ENCODE data around the gene ATP8A2. TPM values are rescaled to one million over a fixed set of nuclear protein-coding genes. Genes with fewer than 3 reads are reported as not detected.

Gene ATP8A2
- total and polyA plus RNA-seq, 10 of the 15 experiments (the other 5 are each of a cell fraction or from before 2014, with no cell fraction given), result 0.01 to 0.04 (median 0.04) TPM; not detected in 7

DNA sequence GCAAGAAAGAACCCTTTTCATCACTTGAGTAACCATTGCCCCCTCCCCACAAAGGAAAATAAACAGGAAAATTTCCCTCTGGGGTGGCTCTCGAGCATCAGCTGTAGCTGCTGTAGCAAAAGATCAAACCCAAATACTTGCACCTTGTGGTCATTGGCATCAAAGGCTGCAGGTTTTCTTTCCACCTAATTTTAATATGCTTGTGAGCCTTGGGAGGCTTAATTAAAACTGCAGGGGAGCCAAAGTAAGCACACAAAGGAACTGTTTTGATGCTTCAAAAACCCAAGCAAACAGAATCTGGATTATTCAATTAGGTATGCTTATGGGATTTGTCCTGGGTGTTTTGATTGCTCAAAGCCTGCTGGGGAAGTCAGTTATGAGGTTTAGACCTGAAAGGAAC lies 560.6 kb downstream of the ATP8A2 start:
- no peak for TF ChIP-seq CBX3 (IDR thresholded peaks at IDR 0.05; ENCODE audit: borderline replicate concordance, low read depth)
- TF ChIP-seq, protein P1, sequence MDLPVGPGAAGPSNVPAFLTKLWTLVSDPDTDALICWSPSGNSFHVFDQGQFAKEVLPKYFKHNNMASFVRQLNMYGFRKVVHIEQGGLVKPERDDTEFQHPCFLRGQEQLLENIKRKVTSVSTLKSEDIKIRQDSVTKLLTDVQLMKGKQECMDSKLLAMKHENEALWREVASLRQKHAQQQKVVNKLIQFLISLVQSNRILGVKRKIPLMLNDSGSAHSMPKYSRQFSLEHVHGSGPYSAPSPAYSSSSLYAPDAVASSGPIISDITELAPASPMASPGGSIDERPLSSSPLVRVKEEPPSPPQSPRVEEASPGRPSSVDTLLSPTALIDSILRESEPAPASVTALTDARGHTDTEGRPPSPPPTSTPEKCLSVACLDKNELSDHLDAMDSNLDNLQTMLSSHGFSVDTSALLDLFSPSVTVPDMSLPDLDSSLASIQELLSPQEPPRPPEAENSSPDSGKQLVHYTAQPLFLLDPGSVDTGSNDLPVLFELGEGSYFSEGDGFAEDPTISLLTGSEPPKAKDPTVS (IDR thresholded peaks at IDR 0.05; ENCODE audit: low read depth, low read length), result no peak
- TF ChIP-seq CHD1 (IDR thresholded peaks at IDR 0.05; ENCODE audit: low read depth, low read length), result no peak
- TF ChIP-seq, protein P2, sequence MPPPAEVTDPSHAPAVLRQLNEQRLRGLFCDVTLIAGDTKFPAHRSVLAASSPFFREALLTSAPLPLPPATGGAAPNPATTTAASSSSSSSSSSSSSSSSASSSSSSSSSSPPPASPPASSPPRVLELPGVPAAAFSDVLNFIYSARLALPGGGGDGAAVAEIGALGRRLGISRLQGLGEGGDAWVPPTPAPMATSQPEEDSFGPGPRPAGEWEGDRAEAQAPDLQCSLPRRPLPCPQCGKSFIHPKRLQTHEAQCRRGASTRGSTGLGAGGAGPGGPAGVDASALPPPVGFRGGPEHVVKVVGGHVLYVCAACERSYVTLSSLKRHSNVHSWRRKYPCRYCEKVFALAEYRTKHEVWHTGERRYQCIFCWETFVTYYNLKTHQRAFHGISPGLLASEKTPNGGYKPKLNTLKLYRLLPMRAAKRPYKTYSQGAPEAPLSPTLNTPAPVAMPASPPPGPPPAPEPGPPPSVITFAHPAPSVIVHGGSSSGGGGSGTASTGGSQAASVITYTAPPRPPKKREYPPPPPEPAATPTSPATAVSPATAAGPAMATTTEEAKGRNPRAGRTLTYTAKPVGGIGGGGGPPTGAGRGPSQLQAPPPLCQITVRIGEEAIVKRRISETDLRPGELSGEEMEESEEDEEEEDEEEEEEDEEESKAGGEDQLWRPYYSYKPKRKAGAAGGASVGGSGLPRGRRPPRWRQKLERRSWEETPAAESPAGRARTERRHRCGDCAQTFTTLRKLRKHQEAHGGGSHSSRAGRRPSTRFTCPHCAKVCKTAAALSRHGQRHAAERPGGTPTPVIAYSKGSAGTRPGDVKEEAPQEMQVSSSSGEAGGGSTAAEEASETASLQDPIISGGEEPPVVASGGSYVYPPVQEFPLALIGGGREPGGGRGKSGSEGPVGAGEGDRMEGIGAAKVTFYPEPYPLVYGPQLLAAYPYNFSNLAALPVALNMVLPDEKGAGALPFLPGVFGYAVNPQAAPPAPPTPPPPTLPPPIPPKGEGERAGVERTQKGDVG (CRISPR knock-in tag; IDR thresholded peaks at IDR 0.05), result no peak
- TF ChIP-seq IRF4 (IDR thresholded peaks at IDR 0.05; ENCODE audit: low read depth, low read length), result no peak
- no peak for TF ChIP-seq ZNF622 (IDR thresholded peaks at IDR 0.05)
- no peak for TF ChIP-seq CREM (IDR thresholded peaks at IDR 0.05; ENCODE audit: low read depth)
- TF ChIP-seq IKZF2 (IDR thresholded peaks at IDR 0.05), result no peak
- TF ChIP-seq ZBED1 (IDR thresholded peaks at IDR 0.05; ENCODE audit: borderline replicate concordance), result no peak
- no peak for TF ChIP-seq NR2F1 (conservative IDR thresholded peaks at IDR 0.05)
- TF ChIP-seq, protein P3, sequence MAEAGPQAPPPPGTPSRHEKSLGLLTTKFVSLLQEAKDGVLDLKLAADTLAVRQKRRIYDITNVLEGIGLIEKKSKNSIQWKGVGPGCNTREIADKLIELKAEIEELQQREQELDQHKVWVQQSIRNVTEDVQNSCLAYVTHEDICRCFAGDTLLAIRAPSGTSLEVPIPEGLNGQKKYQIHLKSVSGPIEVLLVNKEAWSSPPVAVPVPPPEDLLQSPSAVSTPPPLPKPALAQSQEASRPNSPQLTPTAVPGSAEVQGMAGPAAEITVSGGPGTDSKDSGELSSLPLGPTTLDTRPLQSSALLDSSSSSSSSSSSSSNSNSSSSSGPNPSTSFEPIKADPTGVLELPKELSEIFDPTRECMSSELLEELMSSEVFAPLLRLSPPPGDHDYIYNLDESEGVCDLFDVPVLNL (IDR thresholded peaks at IDR 0.05; ENCODE audit: low read depth, low read length), result no peak
- no peak for TF ChIP-seq EP300 (IDR thresholded peaks at IDR 0.05; ENCODE audit: borderline replicate concordance in 1 of 2, control insufficient read depth in 1 of 2, low read depth in 2 of 2, low read length in 2 of 2)
- no peak for TF ChIP-seq MEF2B (IDR thresholded peaks at IDR 0.05; ENCODE audit: partially characterized antibody, poor library complexity, severe bottlenecking)
- no peak for TF ChIP-seq CHD2 (IDR thresholded peaks at IDR 0.05; ENCODE audit: borderline replicate concordance, low read depth, low read length)
- TF ChIP-seq TAF1 (IDR thresholded peaks at IDR 0.05; ENCODE audit: borderline replicate concordance, low read depth, low read length), result no peak
- TF ChIP-seq, protein P4, sequence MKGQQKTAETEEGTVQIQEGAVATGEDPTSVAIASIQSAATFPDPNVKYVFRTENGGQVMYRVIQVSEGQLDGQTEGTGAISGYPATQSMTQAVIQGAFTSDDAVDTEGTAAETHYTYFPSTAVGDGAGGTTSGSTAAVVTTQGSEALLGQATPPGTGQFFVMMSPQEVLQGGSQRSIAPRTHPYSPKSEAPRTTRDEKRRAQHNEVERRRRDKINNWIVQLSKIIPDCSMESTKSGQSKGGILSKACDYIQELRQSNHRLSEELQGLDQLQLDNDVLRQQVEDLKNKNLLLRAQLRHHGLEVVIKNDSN (IDR thresholded peaks at IDR 0.05; ENCODE audit: borderline replicate concordance, extremely low read length, insufficient read depth, low read depth, low read length), result no peak
- no peak for TF ChIP-seq SMAD5 (IDR thresholded peaks at IDR 0.05; ENCODE audit: low read depth)
- no peak for TF ChIP-seq FOXM1 (IDR thresholded peaks at IDR 0.05; ENCODE audit: low read depth, low read length)
- no peak for TF ChIP-seq PAX8 (IDR thresholded peaks at IDR 0.05)
- no peak for TF ChIP-seq RB1 (IDR thresholded peaks at IDR 0.05; ENCODE audit: borderline replicate concordance)
- DNase-seq (ENCODE audit: low read depth, low spot score) (no peak), FAIRE-seq (no peak), ATAC-seq (no peak)
- no peaks in the 10 kb centered on the region for H3K36me3 ChIP-seq (ENCODE audit: control insufficient read depth in 2 of 2, insufficient read depth in 2 of 2, low read length in 1 of 2)
- H3K9ac ChIP-seq (ENCODE audit: control insufficient read depth, insufficient read depth, low read length), result no peak overlapping the region
- 0 out of 4 replicates have a peak, but pooled peaks cover 0 to 2% of the 10 kb centered on the region in 2 experiments for H3K27me3 ChIP-seq (replicated peaks in 1 of 2; ENCODE audit: control insufficient read depth in 2 of 2, insufficient read depth in 2 of 2, low read length in 1 of 2)
- H3K4me1 ChIP-seq (ENCODE audit: control insufficient read depth, insufficient read depth, low read length), result no peaks in the 10 kb centered on the region
- no peak overlapping the region for H3K27ac ChIP-seq (ENCODE audit: control insufficient read depth, insufficient read depth)
- POLR2A ChIA-PET, result no interaction called here
- H3K4me3 ChIP-seq, result no peak overlapping the region
- intact Hi-C loops (cut with micrococcal nuclease; ENCODE audit: unreplicated experiment) (no loop called here), in situ Hi-C loops (cut with MboI) (no loop called here)
- H3K9me3 ChIP-seq (replicated peaks; ENCODE audit: control insufficient read depth, insufficient read depth, low read length), result no peaks in the 10 kb centered on the region
- H3K4me2 ChIP-seq (ENCODE audit: control insufficient read depth, insufficient read depth), result no peak overlapping the region
- WGBS (ENCODE audit: insufficient coverage, insufficient replicate concordance, low lambda C conversion rate, missing lambda C conversion rate), result 0% methylated on average over 1 of the region's 1 CpG
- SMC1A ChIA-PET (ENCODE audit: uncharacterized antibody, unreplicated experiment), result no interaction called here
- BruUV-seq (replicated peaks), result no TSS peak
- no peaks in the 10 kb centered on the region for H4K20me1 ChIP-seq (ENCODE audit: control insufficient read depth, insufficient read depth)
- CTCF ChIA-PET, result no interaction called here
- no peak overlapping the region for H2AFZ ChIP-seq (ENCODE audit: control insufficient read depth, low read depth, low read length)
- H3K79me2 ChIP-seq (ENCODE audit: control insufficient read depth, insufficient read depth, low read length), result no peaks in the 10 kb centered on the region
- RAD21 ChIA-PET (ENCODE audit: unreplicated experiment), result no interaction called here

All from GM12878 (cell line).